ENCODE data around the gene NUDT9. TPM values are rescaled to one million over a fixed set of nuclear protein-coding genes. Genes with fewer than 3 reads are reported as not detected.
"Not testable (repeated sequence)": the region's sequence is repeated elsewhere in the genome, so short reads cannot be mapped to it uniquely, and the experiment has no call there.

The NUDT9 gene
- total and polyA plus RNA-seq, 3 experiments from 2014 or later: 16.0 to 25.2 (median 18.1) TPM

DNA sequence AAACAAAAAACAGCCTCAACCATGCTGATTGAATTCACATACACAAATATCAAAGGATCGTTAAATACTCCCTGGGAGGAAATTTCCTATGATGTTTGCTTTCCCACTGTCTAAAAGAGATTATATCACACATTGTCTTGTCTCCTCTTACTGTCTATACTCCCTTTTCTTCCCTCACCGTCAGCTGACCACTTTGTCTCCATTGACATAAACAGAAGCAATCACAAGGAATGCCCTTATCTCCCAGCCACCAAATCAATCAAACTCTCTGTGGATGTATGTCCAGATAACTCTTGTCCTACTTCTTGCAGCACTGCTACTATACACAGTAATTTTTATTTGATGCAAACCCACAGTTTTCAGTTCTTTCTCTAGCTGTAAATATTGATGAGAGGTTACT lies 12.2 kb upstream of the NUDT9 start:
- Mint-ChIP-seq H3K4me3 (no peak overlapping the region), H3K36me3 (no peaks in the 10 kb centered on the region), H3K9me3 (peaks cover 0 to 2% (median 0%) of the 10 kb centered on the region in 5 donors), H3K27me3 (peaks cover 12 to 50% of the 10 kb centered on the region in 2 donors), H3K4me1 (peaks cover 13 to 21% (median 14%) of the 10 kb centered on the region in 3 donors), H3K27ac (no peak overlapping the region)
- ChIA-PET POLR2A (no interaction called here), CTCF (interaction anchor here (1.1 kb wide), 1 partner anchor 12 kb away, joined by 3 read pairs; no protein-coding TSS in a partner anchor)
- Histone ChIP-seq H3K36me3 (ENCODE audit: insufficient read depth, low read length) (no peaks in the 10 kb centered on the region), H3K27me3 (ENCODE audit: insufficient read depth, low read length, poor library complexity, severe bottlenecking) (no peaks in the 10 kb centered on the region), H3K27ac (ENCODE audit: low read depth, low read length) (no peak overlapping the region), H3K9me3 (ENCODE audit: low read length) (no peaks in the 10 kb centered on the region), H3K4me1 (ENCODE audit: insufficient read depth, low read length) (no peaks in the 10 kb centered on the region), H3K4me3 (ENCODE audit: low read length) (no peak overlapping the region)
- DNase-seq: no peak

DNA sequence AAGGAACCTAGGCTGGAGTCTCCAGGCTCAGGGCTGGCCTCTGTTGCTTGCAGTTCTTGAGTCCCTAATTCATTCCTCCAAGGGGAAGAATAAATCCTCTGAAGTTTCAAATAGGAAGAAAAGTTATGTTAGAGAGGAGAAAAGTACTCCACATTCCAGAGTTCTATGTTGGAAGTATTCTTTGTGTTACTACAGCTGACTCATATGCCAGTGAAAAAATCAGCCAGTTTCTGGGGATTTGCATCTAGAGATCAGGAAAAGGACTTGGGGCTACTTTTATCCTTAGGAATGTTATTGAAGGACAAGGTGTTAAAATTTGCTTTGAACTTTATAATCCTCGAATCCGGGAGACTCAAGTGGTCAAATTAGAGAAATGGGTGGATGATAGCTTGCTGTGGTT lies 11.7 kb upstream of the NUDT9 start:
- Mint-ChIP-seq H3K4me1 (peaks cover 13 to 21% (median 14%) of the 10 kb centered on the region in 3 donors), H3K9me3 (peaks cover 0 to 2% (median 0%) of the 10 kb centered on the region in 5 donors), H3K27me3 (peaks cover 8 to 49% of the 10 kb centered on the region in 2 donors), H3K36me3 (no peaks in the 10 kb centered on the region), H3K27ac (no peak overlapping the region), H3K4me3 (no peak overlapping the region)
- Histone ChIP-seq H3K4me3 (ENCODE audit: low read length) (no peak overlapping the region), H3K4me1 (ENCODE audit: insufficient read depth, low read length) (no peaks in the 10 kb centered on the region), H3K27me3 (ENCODE audit: insufficient read depth, low read length, poor library complexity, severe bottlenecking) (no peaks in the 10 kb centered on the region), H3K9me3 (ENCODE audit: low read length) (no peaks in the 10 kb centered on the region), H3K36me3 (ENCODE audit: insufficient read depth, low read length) (no peaks in the 10 kb centered on the region), H3K27ac (ENCODE audit: low read depth, low read length) (no peak overlapping the region)
- POLR2A ChIA-PET: no interaction called here
- no peak for DNase-seq
- CTCF ChIA-PET: interaction anchor here (1.1 kb wide), 1 partner anchor 12 kb away, joined by 3 read pairs; no protein-coding TSS in a partner anchor

DNA sequence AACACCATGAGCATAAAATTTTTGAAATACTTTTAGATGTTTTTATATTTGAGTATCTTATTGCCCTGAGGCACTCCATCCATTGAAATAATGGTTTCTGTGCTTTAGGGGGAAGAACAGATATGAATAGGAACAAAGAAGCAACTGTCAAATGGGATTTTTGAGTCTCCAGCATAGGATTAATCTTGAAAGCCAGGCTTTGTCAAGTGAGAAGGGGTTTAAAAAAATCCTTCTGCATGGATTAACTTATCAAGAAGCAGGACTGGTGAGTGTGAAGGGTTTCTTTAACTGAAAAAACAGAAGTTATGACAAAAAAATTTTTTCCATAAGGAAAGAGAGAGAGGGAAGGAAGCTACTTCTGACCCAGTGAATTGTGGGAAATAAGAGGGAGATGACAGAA lies 7.6 kb upstream of the NUDT9 start:
- ChIA-PET CTCF (no interaction called here), POLR2A (no interaction called here)
- H3K9me3 Mint-ChIP-seq: peaks cover 0 to 2% (median 0%) of the 10 kb centered on the region in 5 donors
- no peak overlapping the region for H3K4me3 Mint-ChIP-seq
- H3K4me1 Mint-ChIP-seq: no peaks in the 10 kb centered on the region
- H3K4me3 ChIP-seq (ENCODE audit: low read length): no peak overlapping the region
- DNase-seq: no peak
- H3K27ac Mint-ChIP-seq: no peak overlapping the region
- H3K27me3 ChIP-seq (ENCODE audit: insufficient read depth, low read length, poor library complexity, severe bottlenecking): no peaks in the 10 kb centered on the region
- no peak overlapping the region for H3K27ac ChIP-seq (ENCODE audit: low read depth, low read length)
- H3K36me3 ChIP-seq (ENCODE audit: insufficient read depth, low read length): no peaks in the 10 kb centered on the region
- H3K9me3 ChIP-seq (ENCODE audit: low read length): no peaks in the 10 kb centered on the region
- H3K36me3 Mint-ChIP-seq: no peaks in the 10 kb centered on the region
- no peaks in the 10 kb centered on the region for H3K4me1 ChIP-seq (ENCODE audit: insufficient read depth, low read length)
- H3K27me3 Mint-ChIP-seq: peaks cover 4 to 27% of the 10 kb centered on the region in 2 donors

DNA sequence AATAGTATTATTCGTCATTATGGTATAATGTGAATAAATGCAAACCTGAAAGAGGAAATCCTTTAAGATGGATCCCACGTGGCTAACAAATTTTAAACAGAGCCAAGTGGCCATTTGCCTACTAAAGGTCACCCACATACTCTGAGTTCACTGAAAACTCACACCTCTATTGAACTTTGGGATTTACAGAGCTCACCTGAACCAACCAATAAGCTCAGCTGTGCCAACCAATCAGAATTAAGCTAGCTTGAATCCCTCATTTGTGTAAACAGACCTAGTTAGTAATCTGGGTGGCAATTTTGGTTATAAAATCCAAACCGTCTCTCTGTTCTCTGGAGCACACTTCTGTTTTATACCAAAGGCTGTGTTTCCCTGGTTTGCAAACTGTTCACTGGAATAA lies 5.4 kb upstream of the NUDT9 start:
- Histone ChIP-seq H3K36me3 (ENCODE audit: insufficient read depth, low read length) (no peaks in the 10 kb centered on the region), H3K27ac (ENCODE audit: low read depth, low read length) (no peak overlapping the region), H3K27me3 (ENCODE audit: insufficient read depth, low read length, poor library complexity, severe bottlenecking) (no peaks in the 10 kb centered on the region), H3K9me3 (ENCODE audit: low read length) (no peaks in the 10 kb centered on the region), H3K4me1 (ENCODE audit: insufficient read depth, low read length) (peaks cover 9% of the 10 kb centered on the region), H3K4me3 (ENCODE audit: low read length) (no peak overlapping the region)
- H3K4me3 Mint-ChIP-seq: peak overlapping the region in 1 of 7 donors; percentile 52
- H3K27ac Mint-ChIP-seq: no peak overlapping the region
- H3K27me3 Mint-ChIP-seq: peaks cover 2 to 9% of the 10 kb centered on the region in 2 donors
- peaks cover 0 to under 1% (median 0%) of the 10 kb centered on the region in 3 donors for H3K36me3 Mint-ChIP-seq
- H3K4me1 Mint-ChIP-seq: peaks cover 4 to 9% (median 8%) of the 10 kb centered on the region in 3 donors
- no peak for DNase-seq
- POLR2A ChIA-PET: no interaction called here
- H3K9me3 Mint-ChIP-seq: peaks cover 0 to 2% (median 0%) of the 10 kb centered on the region in 5 donors
- CTCF ChIA-PET: interaction anchor here (1.4 kb wide), 1 partner anchor 41 kb away, joined by 5 read pairs; no protein-coding TSS in a partner anchor

DNA sequence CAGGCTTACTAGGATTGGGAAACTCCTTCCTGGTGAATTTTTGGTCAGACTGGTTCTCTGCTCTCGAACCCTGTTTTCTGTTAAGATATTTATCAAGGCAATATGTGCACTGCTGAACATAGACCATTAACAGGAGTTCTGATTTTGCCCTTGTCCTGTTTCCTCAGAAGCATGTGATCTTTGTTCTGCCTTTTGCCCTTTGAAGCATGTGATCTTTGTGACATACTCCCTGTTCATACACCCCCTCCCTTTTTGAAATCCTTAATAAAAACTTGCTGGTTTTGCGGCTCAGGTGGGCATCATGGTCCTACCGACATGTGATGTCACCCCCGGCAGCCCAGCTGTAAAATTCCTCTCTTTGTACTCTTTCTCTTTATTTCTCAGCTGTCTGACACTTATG lies 4.0 kb upstream of the NUDT9 start:
- H3K27ac ChIP-seq (ENCODE audit: low read depth, low read length); H3K36me3 ChIP-seq (ENCODE audit: insufficient read depth, low read length); H3K9me3 ChIP-seq (ENCODE audit: low read length); POLR2A ChIA-PET; H3K27me3 Mint-ChIP-seq; DNase-seq; H3K27ac Mint-ChIP-seq; H3K4me3 ChIP-seq (ENCODE audit: low read length); CTCF ChIA-PET; H3K9me3 Mint-ChIP-seq; H3K27me3 ChIP-seq (ENCODE audit: insufficient read depth, low read length, poor library complexity, severe bottlenecking): not testable (repeated sequence)
- H3K4me1 ChIP-seq (ENCODE audit: insufficient read depth, low read length): peaks cover 14% of the 10 kb centered on the region
- H3K4me1 Mint-ChIP-seq: peaks cover 15 to 21% (median 19%) of the 10 kb centered on the region in 3 donors
- H3K4me3 Mint-ChIP-seq: peak overlapping the region in 1 of 7 donors; percentile 20
- peaks cover 0 to 11% (median 0%) of the 10 kb centered on the region in 3 donors for H3K36me3 Mint-ChIP-seq

DNA sequence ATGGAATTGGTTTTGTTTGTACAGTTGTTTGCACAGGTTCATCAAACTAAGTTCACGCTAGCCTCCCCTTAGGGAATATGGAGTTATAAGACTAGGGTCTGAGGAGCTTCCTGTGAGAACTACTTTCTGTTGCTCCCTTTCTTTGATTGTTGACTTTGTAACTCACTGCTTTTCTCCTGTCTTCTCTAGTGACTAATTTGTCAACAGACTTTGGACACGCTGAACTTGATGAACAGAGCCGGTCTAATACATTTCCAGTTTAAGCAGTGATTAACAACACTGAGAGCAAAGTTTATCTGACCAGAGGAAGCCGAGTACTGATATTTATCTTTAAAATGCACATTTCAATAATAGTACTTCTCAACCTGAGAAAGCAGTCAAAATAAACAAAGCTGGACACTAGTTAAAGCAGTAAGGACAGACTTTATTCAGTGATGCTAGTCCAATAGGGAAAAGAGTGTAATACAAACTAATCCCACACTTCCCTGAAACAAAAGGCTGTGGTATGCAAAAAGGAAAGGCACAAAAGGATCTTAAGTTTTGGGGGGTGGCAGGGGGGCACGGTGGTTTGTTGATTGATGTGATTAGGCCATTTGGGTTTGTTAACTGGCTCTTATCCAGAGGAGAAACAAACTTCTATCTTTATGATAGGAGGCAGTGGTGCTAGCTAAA lies 2.7 kb upstream of the NUDT9 start:
- Mint-ChIP-seq H3K4me3 (peak overlapping the region in 3 of 7 donors; percentile 18 to 46 (median 34)), H3K27me3 (peaks cover 0 to 4% of the 10 kb centered on the region in 2 donors), H3K4me1 (peaks cover 24 to 33% (median 31%) of the 10 kb centered on the region in 3 donors), H3K27ac (peak overlapping the region in 4 of 8 donors; percentile 10 to 61 (median 12)), H3K9me3 (no peaks in the 10 kb centered on the region), H3K36me3 (peaks cover 0 to 11% (median 0%) of the 10 kb centered on the region in 3 donors)
- H3K4me3 ChIP-seq (ENCODE audit: low read length): no peak overlapping the region
- no peak for DNase-seq
- H3K27ac ChIP-seq (ENCODE audit: low read depth, low read length): no peak overlapping the region
- no peaks in the 10 kb centered on the region for H3K36me3 ChIP-seq (ENCODE audit: insufficient read depth, low read length)
- peaks cover 27% of the 10 kb centered on the region for H3K4me1 ChIP-seq (ENCODE audit: insufficient read depth, low read length)
- ChIA-PET POLR2A (no interaction called here), CTCF (interaction anchor here (3.5 kb wide), 1 partner anchor 29 kb away, joined by 16 read pairs; the partner anchor contains the start of gene HSD17B11)
- no peaks in the 10 kb centered on the region for H3K27me3 ChIP-seq (ENCODE audit: insufficient read depth, low read length, poor library complexity, severe bottlenecking)
- no peaks in the 10 kb centered on the region for H3K9me3 ChIP-seq (ENCODE audit: low read length)

DNA sequence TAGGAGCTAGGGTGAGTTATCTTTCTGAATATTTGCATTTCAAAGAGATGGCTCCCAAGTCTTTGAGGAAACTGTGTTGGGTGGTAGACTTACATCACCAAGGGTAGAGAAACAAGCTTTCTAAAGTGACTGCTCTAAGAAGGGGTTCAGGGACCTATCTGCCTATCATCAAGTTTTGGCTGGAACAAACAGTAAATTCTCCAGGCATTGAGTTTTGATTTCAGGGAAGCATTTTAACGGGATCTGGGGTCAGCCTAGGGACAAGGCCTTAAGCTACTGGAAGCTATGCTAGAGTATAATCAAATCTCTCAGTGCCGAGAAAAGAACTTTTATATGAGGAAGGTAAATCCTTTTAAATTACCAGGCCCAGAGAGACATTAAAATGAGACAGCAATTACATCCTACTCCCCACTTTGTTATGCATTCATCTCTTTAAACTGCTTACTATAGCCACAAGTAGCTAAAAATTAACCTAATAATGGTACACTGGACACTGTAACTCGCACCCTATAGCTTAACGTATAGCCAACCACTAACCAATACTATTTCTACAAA lies 2.0 kb upstream of the NUDT9 start:
- H3K4me3 ChIP-seq (ENCODE audit: low read length): no peak overlapping the region
- no peaks in the 10 kb centered on the region for H3K27me3 ChIP-seq (ENCODE audit: insufficient read depth, low read length, poor library complexity, severe bottlenecking)
- H3K4me1 Mint-ChIP-seq: peaks cover 26 to 38% (median 37%) of the 10 kb centered on the region in 3 donors
- no peak overlapping the region for H3K27ac ChIP-seq (ENCODE audit: low read depth, low read length)
- no peaks in the 10 kb centered on the region for H3K9me3 ChIP-seq (ENCODE audit: low read length)
- H3K27ac Mint-ChIP-seq: peak overlapping the region in 5 of 8 donors; percentile 10 to 98 (median 43)
- CTCF ChIA-PET: interaction anchor here (1.4 to 3.5 kb wide), 2 partner anchors 29 to 45 kb away, joined by 6 to 16 read pairs; partner anchors contain the start of gene HSD17B11
- H3K27me3 Mint-ChIP-seq: peaks cover 0 to 4% of the 10 kb centered on the region in 2 donors
- POLR2A ChIA-PET: no interaction called here
- peaks cover 31% of the 10 kb centered on the region for H3K4me1 ChIP-seq (ENCODE audit: insufficient read depth, low read length)
- H3K9me3 Mint-ChIP-seq: no peaks in the 10 kb centered on the region
- peaks cover 0 to 11% (median 0%) of the 10 kb centered on the region in 3 donors for H3K36me3 Mint-ChIP-seq
- H3K36me3 ChIP-seq (ENCODE audit: insufficient read depth, low read length): no peaks in the 10 kb centered on the region
- H3K4me3 Mint-ChIP-seq: peak overlapping the region in 5 of 7 donors; percentile 4 to 97 (median 29)
- no peak for DNase-seq

Data from CD8-positive, alpha-beta memory T cell (primary cell).